Choroid plexus epithelial cell (primary cell): Measurements from ENCODE around the gene LRTM1.

ENCODE experiments used
- DNase-seq: peaks from one replicate; pipeline ENCODE4 v3.0.0-alpha.2; 2010; ENCODE audit warnings: low read depth
- H3K4me3 ChIP-seq: 2 replicates; pipeline ENCODE4 v1.5.1; 2011; ENCODE audit warnings: low read depth, mild to moderate bottlenecking, control low read depth, low read length, moderate library complexity
- CTCF ChIP-seq: conservative IDR thresholded peaks from 2 replicates; pipeline ENCODE4 v1.5.1; 2011; ENCODE audit warnings: low read depth, mild to moderate bottlenecking, control low read depth, inconsistent platforms, low read length, moderate library complexity

LRTM1 gene

GRCh38 chr3:54928046-54928770 lies at the start of gene LRTM1:
Gene LRTM1 (minus strand): TSS chr3:54928059. CDS start chr3:54927911, 148 bp downstream.
- TF ChIP-seq CTCF = no peak
- no peak for DNase-seq
- H3K4me3 ChIP-seq = no peak within 1 kb of the TSS

DNA sequence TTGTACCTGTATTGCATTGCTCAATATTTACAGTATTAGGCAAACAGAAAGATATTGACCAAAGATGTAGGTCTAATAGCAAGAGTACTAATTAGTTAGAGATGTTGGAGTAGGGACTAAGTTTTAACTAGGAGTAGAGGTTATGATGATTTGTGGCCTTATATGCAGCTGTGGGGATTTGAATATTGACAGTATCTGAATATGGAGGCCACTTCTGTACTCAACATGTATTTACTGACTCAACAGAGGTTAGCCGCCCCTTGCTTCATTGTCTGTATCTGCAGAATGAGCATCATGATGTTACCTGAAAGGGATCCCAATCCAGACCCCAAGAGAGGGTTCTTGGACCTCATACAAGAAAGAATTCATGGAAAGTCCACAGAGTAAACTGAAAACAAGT lies 49.6 kb upstream of the LRTM1 start:
- no peak for TF ChIP-seq CTCF
- DNase-seq = no peak
- no peak overlapping the region for H3K4me3 ChIP-seq

DNA sequence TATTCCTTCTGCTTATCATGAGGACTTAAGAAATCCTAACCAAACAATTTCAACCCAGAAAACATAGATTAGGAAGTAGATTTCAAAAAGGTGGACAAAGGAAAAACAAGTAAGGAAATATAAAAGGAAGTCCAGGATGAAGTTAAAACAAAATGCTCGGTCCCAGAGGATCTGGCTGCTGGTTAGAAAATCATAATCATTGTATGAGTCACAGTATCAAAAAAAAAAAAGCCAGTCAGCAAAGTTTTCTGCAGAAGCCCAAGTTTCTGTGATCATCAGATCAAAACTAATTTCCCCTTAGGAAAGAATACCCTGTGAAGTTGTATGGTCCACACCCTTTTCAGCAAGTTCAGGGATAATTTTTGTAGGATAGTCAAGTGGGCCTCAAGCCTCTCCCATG lies 43.0 kb upstream of the LRTM1 start:
- TF ChIP-seq CTCF = no peak
- H3K4me3 ChIP-seq = no peak overlapping the region
- no peak for DNase-seq

DNA sequence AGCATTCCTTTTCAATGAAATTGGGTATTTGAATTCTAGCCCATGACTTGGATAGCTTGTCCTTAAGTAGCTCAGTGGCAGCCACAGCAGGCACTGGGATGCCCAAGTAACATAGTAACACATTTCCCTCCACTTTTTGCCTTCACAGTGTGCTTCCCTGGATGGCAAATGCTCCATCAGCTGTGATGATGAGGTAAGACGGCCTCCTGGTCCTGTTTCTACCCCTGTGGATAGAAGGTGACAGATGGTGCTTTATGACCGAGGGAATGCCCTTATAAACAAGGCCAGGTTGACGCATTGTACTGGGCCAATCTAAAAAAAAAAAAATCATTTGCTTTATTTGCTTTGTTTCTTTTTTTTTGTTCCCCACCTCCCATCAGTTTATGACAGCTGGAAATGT lies 41.8 kb upstream of the LRTM1 start:
- no peak for DNase-seq
- TF ChIP-seq CTCF = no peak
- H3K4me3 ChIP-seq = no peak overlapping the region

GRCh38 chr3:54968546-54969172 lies 40.8 kb upstream of the LRTM1 start:
- peak overlapping the region; percentile 0 for H3K4me3 ChIP-seq
- TF ChIP-seq CTCF = no peak
- DNase-seq = peak; percentile 85

GRCh38 chr3:54967731-54968161 lies 39.9 kb upstream of the LRTM1 start:
- H3K4me3 ChIP-seq = no peak overlapping the region
- DNase-seq = peak; percentile 92

More at GRCh38 chr3:54967731-54968161, 39.9 kb upstream of the LRTM1 start:
- no peak for TF ChIP-seq CTCF
